Mucosa of descending colon (tissue), 3 donors: Measurements from ENCODE around the gene SEPTIN11. TPM values are rescaled to one million over a fixed set of nuclear protein-coding genes. Genes with fewer than 3 reads are reported as not detected.

ENCODE experiments used
- ATAC-seq: fragments of 200-7000 bp; cut with Tn5 transposase; one replicate; pipeline ENCODE4 v1.9.1; 2020; ENCODE audit warnings: mild to moderate bottlenecking, moderate library complexity
- DNase-seq, 3 donors: peaks; one replicate each; pipeline ENCODE4 v3.0.0-alpha.2; 2020
- H3K36me3 ChIP-seq: fragments of 200-600 bp; one replicate; pipeline ENCODE4 v1.8.0; 2021; ENCODE audit warnings: low read depth, mild to moderate bottlenecking
- H3K4me1 ChIP-seq: fragments of 200-600 bp; one replicate; pipeline ENCODE4 v1.8.0; 2021; ENCODE audit warnings: low read depth, mild to moderate bottlenecking
- H3K4me3 ChIP-seq: fragments of 200-600 bp; one replicate; pipeline ENCODE4 v1.8.0; 2021; ENCODE audit warnings: mild to moderate bottlenecking
- H3K9me3 ChIP-seq: fragments of 200-600 bp; one replicate; pipeline ENCODE4 v1.8.0; 2021; ENCODE audit warnings: mild to moderate bottlenecking
- CTCF ChIP-seq: fragments of 200-600 bp; IDR thresholded peaks from one replicate; pipeline ENCODE4 v1.8.0; 2022; ENCODE audit warnings: antibody characterized with exemption, mild to moderate bottlenecking
- intact Hi-C, 2 donors: fragments of 100-400 bp; cut with DNase I in 1 of 2; cut with micrococcal nuclease in 1 of 2; formaldehyde crosslinking; loops; one replicate each; pipeline versions ENCODE4 v1.11.0 to v1.11.1; 2022; cut with DNase I, micrococcal nuclease
- total RNA-seq, 3 donors: library from RNA; stranded (reverse); fragmentation: NEBNext Ultra II Directional in 2 of 3; extraction: Animal tissue kit (Norgen Biotek cat#: 25700) in 2 of 3; gene quantifications; one replicate each; pipeline versions ENCODE4 v1.2.1 to v1.2.4, GENCODE V29; 2021 to 2023
- donor health status: DM: no; HTN: no; CAD: no; lungs with moderate emphysema.
- donor health status: DM: no; HTN: no; CAD: no.
- donor health status: DM: no; HTN: yes; CAD: no.

SEPTIN11 gene
- total RNA-seq, 3 donors from 2014 or later = 73.0 to 117 (median 109) TPM

DNA sequence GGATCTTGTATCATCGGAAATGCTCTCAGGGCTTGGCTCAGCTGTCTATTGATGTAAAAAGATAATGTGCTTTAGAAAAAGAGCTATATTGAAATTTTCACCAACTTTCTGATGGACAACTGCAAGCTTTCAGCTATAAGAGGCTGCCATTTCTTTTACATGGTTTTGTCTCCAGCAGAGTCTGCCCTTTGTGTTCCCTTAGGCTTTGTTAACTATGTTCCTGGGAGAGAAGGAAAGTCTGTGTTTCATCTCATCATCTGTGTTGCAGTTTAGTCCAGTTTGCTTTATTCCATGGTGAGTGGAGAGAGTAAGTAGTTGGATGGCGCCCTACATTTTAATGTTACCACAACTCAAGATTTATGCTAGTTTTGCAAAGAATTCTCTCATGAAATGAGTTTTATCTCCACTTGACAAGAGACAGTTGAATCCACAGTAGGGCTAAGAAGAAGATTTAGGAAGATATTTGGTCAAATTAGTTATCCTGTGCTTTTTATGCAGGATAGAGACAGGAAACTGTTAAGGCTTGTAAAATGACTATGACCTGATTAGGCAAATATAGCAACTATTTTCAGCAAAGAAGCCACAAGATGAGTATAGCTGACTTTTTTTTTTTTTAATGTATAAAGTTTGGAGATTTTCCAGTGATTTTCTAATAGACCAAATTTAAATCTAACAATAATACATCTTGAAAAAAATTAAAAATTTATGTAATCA, 16.5 kb downstream of the SEPTIN11 start:
- intact Hi-C loops = no loop called here
- no peaks in the 10 kb centered on the region for H3K9me3 ChIP-seq
- no peak overlapping the region for H3K4me3 ChIP-seq
- no peaks in the 10 kb centered on the region for H3K36me3 ChIP-seq
- H3K4me1 ChIP-seq = peaks cover 4% of the 10 kb centered on the region
- ATAC-seq (no peak), DNase-seq (no peak)
- TF ChIP-seq CTCF = no peak

DNA sequence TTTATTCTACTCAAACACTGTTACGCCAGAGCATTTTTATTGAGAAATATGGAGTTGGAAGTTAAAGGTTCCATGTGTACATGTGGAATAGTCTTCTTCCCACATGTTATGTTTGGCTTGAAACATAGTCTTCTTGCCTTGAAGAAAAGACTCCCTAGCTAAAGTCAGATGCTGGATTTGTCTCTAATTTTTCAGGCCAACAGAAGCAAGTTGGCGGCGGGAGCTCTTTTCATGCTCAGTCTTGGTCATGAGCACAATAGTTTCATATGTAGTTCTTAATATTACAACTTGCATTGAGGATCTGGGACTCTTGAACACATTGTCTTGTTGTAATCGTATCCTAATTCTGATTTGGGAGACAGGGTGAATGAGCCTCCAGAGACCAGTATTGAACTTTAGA, 19.4 kb downstream of the SEPTIN11 start:
- ATAC-seq = no peak
- intact Hi-C loops = no loop called here
- H3K4me1 ChIP-seq = no peaks in the 10 kb centered on the region
- DNase-seq = no peak
- no peaks in the 10 kb centered on the region for H3K36me3 ChIP-seq
- H3K4me3 ChIP-seq = no peak overlapping the region
- TF ChIP-seq CTCF = no peak
- no peaks in the 10 kb centered on the region for H3K9me3 ChIP-seq

GRCh38 chr4:76969495-76969894, 19.9 kb downstream of the SEPTIN11 start:
- peak; percentile 38 for ATAC-seq
- Histone ChIP-seq H3K4me1 (no peaks in the 10 kb centered on the region), H3K9me3 (no peaks in the 10 kb centered on the region), H3K4me3 (no peak overlapping the region), H3K36me3 (no peaks in the 10 kb centered on the region)
- intact Hi-C loops = no loop called here
- no peak for TF ChIP-seq CTCF
- DNase-seq = no peak

GRCh38 chr4:76969941-76970529, 20.5 kb downstream of the SEPTIN11 start:
- no peaks in the 10 kb centered on the region for H3K9me3 ChIP-seq
- H3K4me3 ChIP-seq = no peak overlapping the region
- TF ChIP-seq CTCF = no peak
- DNase-seq (no peak), ATAC-seq (no peak)
- no peaks in the 10 kb centered on the region for H3K4me1 ChIP-seq
- no peaks in the 10 kb centered on the region for H3K36me3 ChIP-seq
- intact Hi-C loops = no loop called here

DNA sequence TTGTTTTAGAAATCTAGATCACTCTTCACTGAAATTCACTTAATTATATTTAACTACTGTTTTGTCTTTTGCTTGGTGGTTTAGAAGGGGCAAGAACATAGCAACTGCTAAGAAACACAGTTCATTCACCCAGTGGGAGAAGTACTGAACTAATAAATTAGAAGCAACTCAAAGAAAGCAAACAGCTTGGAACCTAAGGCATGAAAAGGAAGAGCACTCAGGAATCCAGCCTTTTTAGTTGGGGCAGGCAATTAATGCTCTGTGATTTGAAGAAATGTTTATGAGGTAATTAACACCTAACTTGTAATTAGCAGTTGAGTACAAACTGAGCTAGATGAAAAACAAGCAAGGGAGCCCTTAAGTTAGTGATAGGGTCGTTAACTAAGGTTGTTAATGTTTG, 22.8 kb downstream of the SEPTIN11 start:
- H3K9me3 ChIP-seq = no peaks in the 10 kb centered on the region
- intact Hi-C loops = no loop called here
- no peak for DNase-seq
- no peaks in the 10 kb centered on the region for H3K36me3 ChIP-seq
- TF ChIP-seq CTCF = no peak
- H3K4me3 ChIP-seq = no peak overlapping the region
- no peak for ATAC-seq
- no peaks in the 10 kb centered on the region for H3K4me1 ChIP-seq
